ENCODE measurements around the gene PEX7. TPM values are rescaled to one million over a fixed set of nuclear protein-coding genes. Genes with fewer than 3 reads are reported as not detected.
A peak's percentile ranks its signal among the peaks of the same experiment; 100 is the strongest.

Gene PEX7
- total and polyA plus RNA-seq, 2 of the 8 experiments (the other 6 are each of a cell fraction or from before 2014, with no cell fraction given), result 6.4 to 11.0 TPM

GRCh38 chr6:136773473-136773796 is 49.0 kb upstream of the PEX7 start:
- H3K4ac ChIP-seq (replicated peaks; ENCODE audit: insufficient read length, low read depth, low read length), result no peak overlapping the region
- peak overlapping the region; percentile 85 for H2BK12ac ChIP-seq (ENCODE audit: low read depth, low read length)
- CTCF ChIA-PET (ENCODE audit: partially characterized antibody), result interaction anchor here (1.1 to 1.5 kb wide), 3 partner anchors 10 to 32 kb away, joined by 3 read pairs; no protein-coding TSS in a partner anchor
- H2AFZ ChIP-seq (ENCODE audit: low read length), result peak overlapping the region; percentile 54; the same call in 1 of the 2 replicates
- H2BK20ac ChIP-seq (ENCODE audit: low read length), result no peak overlapping the region; the same call in 1 of the 2 replicates
- peaks cover 3 to 5% (median 4%) of the 10 kb centered on the region in 4 experiments; a peak in 5 of 7 replicates for H3K4me1 ChIP-seq (replicated peaks in 1 of 4; ENCODE audit: control insufficient read depth in 3 of 4, insufficient read depth in 4 of 4, low read length in 3 of 4)
- FAIRE-seq (no peak), DNase-seq (ENCODE audit: low read depth in 1 of 2, low spot score in 2 of 2) (no peak)
- H3K27me3 ChIP-seq (replicated peaks in 1 of 4; ENCODE audit: control insufficient read depth in 3 of 4, extremely low read depth in 1 of 4, insufficient read depth in 3 of 4, low read length in 3 of 4), result no peaks in the 10 kb centered on the region
- H3K14ac ChIP-seq (ENCODE audit: insufficient read length), result no peak overlapping the region
- no peaks in the 10 kb centered on the region; a peak in 1 of 4 replicates for H3K9me3 ChIP-seq (ENCODE audit: insufficient read depth in 2 of 2, low read depth in 1 of 2, low read length in 1 of 2)
- peak overlapping the region; percentile 18; the same call in 1 of the 2 replicates for H3K27ac ChIP-seq (ENCODE audit: low read depth, low read length)
- POLR2A ChIA-PET (ENCODE audit: partially characterized antibody), result interaction anchor here (1.8 kb wide), 1 partner anchor 11 kb away, joined by 5 read pairs; no protein-coding TSS in a partner anchor
- no peaks in the 10 kb centered on the region for H3K79me1 ChIP-seq (ENCODE audit: low read depth, low read length)
- H3K4me2 ChIP-seq (ENCODE audit: insufficient read depth in 1 of 2, low read depth in 2 of 2, low read length in 2 of 2), result no peak overlapping the region
- peak overlapping the region; percentile 34; the same call in 1 of the 2 replicates for H2AK5ac ChIP-seq (ENCODE audit: low read depth, low read length)
- H4K8ac ChIP-seq (ENCODE audit: extremely low read depth, insufficient read depth, low read length), result no peak overlapping the region
- H3K23me2 ChIP-seq (ENCODE audit: low read depth, low read length), result no peaks in the 10 kb centered on the region
- H2BK15ac ChIP-seq (ENCODE audit: low read length), result peak overlapping the region; percentile 16; the same call in 1 of the 2 replicates
- no peak overlapping the region for H3K56ac ChIP-seq (replicated peaks; ENCODE audit: insufficient read length, low read depth, low read length)
- H3K79me2 ChIP-seq (ENCODE audit: control insufficient read depth in 1 of 2, insufficient read depth in 2 of 2, low read length in 2 of 2), result no peaks in the 10 kb centered on the region
- no peak overlapping the region for H3K4me3 ChIP-seq (ENCODE audit: extremely low read depth in 1 of 4, insufficient read depth in 2 of 4, low read depth in 3 of 4, low read length in 4 of 4)
- H3K18ac ChIP-seq (ENCODE audit: extremely low read depth, low read length), result peak overlapping the region; percentile 27; the same call in 1 of the 2 replicates
- H2BK120ac ChIP-seq (replicated peaks; ENCODE audit: low read depth, low read length), result no peak overlapping the region
- H3K23ac ChIP-seq (ENCODE audit: insufficient read length), result no peak overlapping the region
- H2BK5ac ChIP-seq (ENCODE audit: low read depth, low read length), result no peak overlapping the region
- H4K5ac ChIP-seq (ENCODE audit: insufficient read length, low read depth, low read length), result no peak overlapping the region
- H4K91ac ChIP-seq (replicated peaks; ENCODE audit: insufficient read length, low read length), result no peak overlapping the region
- no peaks in the 10 kb centered on the region for H3K36me3 ChIP-seq (ENCODE audit: control insufficient read depth in 2 of 4, insufficient read depth in 4 of 4, low read length in 3 of 4)
- TF ChIP-seq JUN (IDR thresholded peaks at IDR 0.05; ENCODE audit: low read depth, low read length) (no peak), TAF1 (IDR thresholded peaks at IDR 0.05; ENCODE audit: low read depth, low read length) (0 out of 2 replicates have a peak, but pooled peaks have one; percentile 6)
- H3K9ac ChIP-seq (replicated peaks in 1 of 4; ENCODE audit: extremely low read depth in 1 of 4, low read depth in 3 of 4, low read length in 3 of 4), result no peak overlapping the region
- H4K20me1 ChIP-seq (replicated peaks in 1 of 2; ENCODE audit: control insufficient read depth in 1 of 2, insufficient read depth in 2 of 2, low read length in 2 of 2), result no peaks in the 10 kb centered on the region
- WGBS, 2 experiments (ENCODE audit: extremely low coverage in 1 of 2, insufficient coverage in 1 of 2, insufficient read length in 1 of 2, insufficient replicate concordance in 2 of 2, low coverage in 1 of 2, low lambda C conversion rate in 2 of 2, missing lambda C conversion rate in 1 of 2), result 86% methylated on average over 4 of the region's 4 CpGs; no CpG with 5 or more reads in 1 of the 2 experiments

Measured in H1 (cell line).